IMR-90 (cell line): ENCODE data around the gene HCN2. TPM values are rescaled to one million over a fixed set of nuclear protein-coding genes. Genes with fewer than 3 reads are reported as not detected.

Experiments used
- ATAC-seq: fragments of 200-7000 bp; cut with Tn5 transposase; 2 replicates; pipeline ENCODE4 v1.9.1; 2020; ENCODE audit warnings: low read depth, mild to moderate bottlenecking, moderate library complexity
- BruUV-seq: library from RNA; stranded (reverse); fragments of 400-500 nt; replicated peaks from 2 replicates; lab custom pipeline; 2021; lab: Mats Ljungman, UMichigan
- CTCF ChIA-PET: fragments of 300-600 bp; formaldehyde crosslinking; extraction: SDS; loops from one replicate; lab custom pipeline; 2021; ENCODE audit warnings: antibody characterized with exemption; lab: Yijun Ruan, JAX
- POLR2A ChIA-PET: fragments of 300-600 bp; sonication (Branson Sonifier 250); formaldehyde crosslinking; loops from one replicate; lab custom pipeline; 2022; ENCODE audit warnings: antibody characterized with exemption; ENCODE audit not compliant: unreplicated experiment; lab: Charles Lee
- DNase-seq: peaks from one replicate; pipeline ENCODE4 v3.0.0; 2013
- H2AFZ ChIP-seq: replicated peaks from 2 replicates; pipeline ENCODE3; 2013; ENCODE audit warnings: low read length, mild to moderate bottlenecking; ENCODE audit not compliant: poor library complexity
- H2AK5ac ChIP-seq: 2 replicates; pipeline ENCODE4 v1.6.1; 2013; ENCODE audit warnings: low read depth, low read length, inconsistent platforms
- H2AK9ac ChIP-seq: replicated peaks from 2 replicates; pipeline ENCODE3; 2013; ENCODE audit warnings: mild to moderate bottlenecking, low read depth, low read length, moderate library complexity; ENCODE audit not compliant: poor library complexity
- H2BK120ac ChIP-seq: 2 replicates; pipeline ENCODE4 v1.6.1; 2013; ENCODE audit warnings: low read depth, low read length, inconsistent platforms
- H2BK15ac ChIP-seq: 3 replicates; pipeline ENCODE4 v1.6.1; 2013; ENCODE audit warnings: low read depth, low read length, inconsistent platforms
- H2BK20ac ChIP-seq: 2 replicates; pipeline ENCODE4 v1.6.1; 2013; ENCODE audit warnings: low read depth, mild to moderate bottlenecking, inconsistent platforms, low read length, moderate library complexity
- H2BK5ac ChIP-seq: 2 replicates; pipeline ENCODE4 v1.6.1; 2013; ENCODE audit warnings: mild to moderate bottlenecking, low read depth, low read length, inconsistent platforms; ENCODE audit not compliant: poor library complexity, severe bottlenecking
- H3K14ac ChIP-seq: replicated peaks from 2 replicates; pipeline ENCODE4 v1.6.1; 2013; ENCODE audit warnings: low read depth, low read length, inconsistent platforms
- H3K18ac ChIP-seq: 2 replicates; pipeline ENCODE4 v1.6.1; 2013; ENCODE audit warnings: low read depth, low read length, control low read depth
- H3K23ac ChIP-seq: 2 replicates; pipeline ENCODE4 v1.6.1; 2013; ENCODE audit warnings: low read depth, low read length, inconsistent platforms
- H3K27ac ChIP-seq: 2 replicates; pipeline ENCODE4 v1.5.1; 2013; ENCODE audit warnings: mild to moderate bottlenecking, control low read depth, low read length; ENCODE audit not compliant: insufficient read depth
- H3K27me3 ChIP-seq: 2 replicates; pipeline ENCODE4 v1.6.1; 2013; ENCODE audit warnings: low read length; ENCODE audit not compliant: control insufficient read depth, insufficient read depth
- H3K36me3 ChIP-seq: 2 replicates; pipeline ENCODE4 v1.6.1; 2013; ENCODE audit warnings: low read length, mixed read lengths; ENCODE audit not compliant: control insufficient read depth, insufficient read depth
- H3K4ac ChIP-seq: 2 replicates; pipeline ENCODE4 v1.6.1; 2013; ENCODE audit warnings: low read depth, low read length, inconsistent platforms
- H3K4me1 ChIP-seq: 2 replicates; pipeline ENCODE4 v1.6.1; 2013; ENCODE audit warnings: low read length, mixed read lengths; ENCODE audit not compliant: control insufficient read depth, insufficient read depth
- H3K4me2 ChIP-seq: 2 replicates; pipeline ENCODE4 v1.6.1; 2013; ENCODE audit warnings: low read depth, mild to moderate bottlenecking, control low read depth, low read length, moderate library complexity
- H3K4me3 ChIP-seq: 2 replicates; pipeline ENCODE4 v1.5.1; 2013; ENCODE audit warnings: low read depth, mild to moderate bottlenecking, control low read depth, low read length, moderate library complexity; ENCODE audit not compliant: insufficient read depth
- H3K56ac ChIP-seq: 2 replicates; pipeline ENCODE4 v1.6.1; 2013; ENCODE audit warnings: low read length, inconsistent platforms; ENCODE audit not compliant: insufficient read depth; ENCODE audit errors: extremely low read depth
- H3K79me1 ChIP-seq, 2 experiments: 2 replicates each; pipeline ENCODE4 v1.6.1; 2013; ENCODE audit warnings: low read length in 2 of 2, inconsistent platforms in 1 of 2, low read depth in 1 of 2
- H3K9ac ChIP-seq: 2 replicates; pipeline ENCODE4 v1.6.1; 2013; ENCODE audit warnings: low read depth, low read length, control low read depth
- H3K9me1 ChIP-seq: 2 replicates; pipeline ENCODE4 v1.6.1; 2013; ENCODE audit warnings: low read length, inconsistent platforms; ENCODE audit not compliant: insufficient read depth
- H3K9me3 ChIP-seq: 2 replicates; pipeline ENCODE4 v1.6.1; 2013; ENCODE audit warnings: low read length; ENCODE audit not compliant: control insufficient read depth, insufficient read depth
- H4K20me1 ChIP-seq: 2 replicates; pipeline ENCODE4 v1.6.1; 2013; ENCODE audit warnings: low read length, inconsistent platforms; ENCODE audit not compliant: insufficient read depth
- H4K5ac ChIP-seq: 2 replicates; pipeline ENCODE4 v1.6.1; 2013; ENCODE audit warnings: mild to moderate bottlenecking, low read depth, low read length, control low read depth
- H4K8ac ChIP-seq, 2 experiments: 2 replicates each; pipeline ENCODE4 v1.6.1; 2013; ENCODE audit warnings: low read depth in 2 of 2, low read length in 2 of 2, control low read depth in 1 of 2, inconsistent platforms in 1 of 2
- H4K91ac ChIP-seq: 2 replicates; pipeline ENCODE4 v1.6.1; 2013; ENCODE audit warnings: low read depth, low read length, inconsistent platforms; ENCODE audit not compliant: insufficient read depth
- BHLHE40 ChIP-seq: fragments of 150-350 bp; IDR thresholded peaks from 2 replicates; pipeline ENCODE4 v1.6.1; 2016; ENCODE audit warnings: mild to moderate bottlenecking, low read depth, low read length
- CEBPB ChIP-seq: IDR thresholded peaks from 2 replicates; pipeline ENCODE4 v1.6.1; 2012; ENCODE audit warnings: low read depth, low read length, improper control_type of control experiment
- CHD1 ChIP-seq: IDR thresholded peaks from 2 replicates; pipeline ENCODE4 v1.6.1; 2012; ENCODE audit warnings: low read depth, low read length, improper control_type of control experiment
- CTCF ChIP-seq: conservative IDR thresholded peaks from 2 replicates; pipeline ENCODE4 v1.5.1; 2012; ENCODE audit warnings: mild to moderate bottlenecking, low read depth, low read length, improper control_type of control experiment
- ELK1 ChIP-seq: fragments of 150-350 bp; IDR thresholded peaks from 2 replicates; pipeline ENCODE4 v1.6.1; 2016; ENCODE audit warnings: low read depth, mild to moderate bottlenecking, low read length, moderate library complexity, borderline replicate concordance
- FOS ChIP-seq: fragments of 150-350 bp; IDR thresholded peaks from 2 replicates; pipeline ENCODE4 v1.6.1; 2016; ENCODE audit warnings: low read depth, low read length
- MAFK ChIP-seq: IDR thresholded peaks from 2 replicates; pipeline ENCODE4 v1.6.1; 2012; ENCODE audit warnings: low read depth, low read length, improper control_type of control experiment
- MAZ ChIP-seq: IDR thresholded peaks from 2 replicates; pipeline ENCODE4 v1.6.1; 2012; ENCODE audit warnings: low read depth, mild to moderate bottlenecking, low read length, improper control_type of control experiment, moderate library complexity, borderline replicate concordance
- MXI1 ChIP-seq: IDR thresholded peaks from 2 replicates; pipeline ENCODE4 v1.6.1; 2012; ENCODE audit warnings: low read depth, mild to moderate bottlenecking, low read length, moderate library complexity, borderline replicate concordance
- NFE2L2 ChIP-seq: fragments of 150-350 bp; IDR thresholded peaks from 2 replicates; pipeline ENCODE4 v1.6.1; 2016; ENCODE audit warnings: low read depth, mild to moderate bottlenecking, low read length
- POLR2A ChIP-seq: IDR thresholded peaks from 2 replicates; pipeline ENCODE4 v1.6.1; 2012; ENCODE audit warnings: mild to moderate bottlenecking, low read depth, low read length
- RAD21 ChIP-seq: IDR thresholded peaks from 2 replicates; pipeline ENCODE4 v1.6.1; 2012; ENCODE audit warnings: low read length, improper control_type of control experiment
- RCOR1 ChIP-seq: IDR thresholded peaks from 2 replicates; pipeline ENCODE4 v1.6.1; 2012; ENCODE audit warnings: mild to moderate bottlenecking, low read length, improper control_type of control experiment; ENCODE audit not compliant: insufficient replicate concordance
- RFX5 ChIP-seq: IDR thresholded peaks from 2 replicates; pipeline ENCODE4 v1.8.0; 2012; ENCODE audit warnings: low read depth, mild to moderate bottlenecking, low read length, moderate library complexity
- SMC3 ChIP-seq: fragments of 150-350 bp; IDR thresholded peaks from 2 replicates; pipeline ENCODE4 v1.6.1; 2016; ENCODE audit warnings: low read depth, mild to moderate bottlenecking, antibody characterized with exemption, low read length, moderate library complexity
- USF2 ChIP-seq: fragments of 150-350 bp; IDR thresholded peaks from 2 replicates; pipeline ENCODE4 v1.6.1; 2017; ENCODE audit warnings: mild to moderate bottlenecking, antibody characterized with exemption, low read length, low read depth
- WGBS, 2 experiments: methylation state at CpG; one replicate each; pipeline versions ENCODE4 v1.1.5 to v1.1.7; 2013; ENCODE audit warnings: missing lambda C conversion rate in 2 of 2; ENCODE audit not compliant: insufficient read length in 1 of 2; ENCODE audit errors: extremely low coverage in 2 of 2; 5-methylcytosine and 5-hydroxymethylcytosine counted together
- dilution Hi-C: fragments of 300-500 bp; cut with HindIII; formaldehyde crosslinking; loops from one replicate; pipeline ENCODE4 v1.14.3; 2018; ENCODE audit warnings: low sequenced_read_pairs; ENCODE audit not compliant: unreplicated experiment
- in situ Hi-C: fragments of 300-500 bp; cut with MboI; formaldehyde crosslinking; loops from 3 replicates; pipeline ENCODE4 v1.14.3; 2019; ENCODE audit warnings: low sequenced_read_pairs, inconsistent platforms, mixed read lengths
- intact Hi-C: fragments of 100-400 bp; cut with micrococcal nuclease; formaldehyde crosslinking; loops from 2 replicates; pipeline ENCODE4 v1.10.0; 2022
- polyA plus RNA-seq, 3 experiments: library from polyadenylated mRNA; depleted of rRNA; stranded (reverse); fragments of >200 nt; gene quantifications; 2 replicates each; pipeline ENCODE4 v1.2.3, GENCODE V29; 2012; ENCODE audit warnings: low replicate concordance in 1 of 3
- total RNA-seq: library from RNA; depleted of rRNA; stranded (reverse); fragments of >200 nt; gene quantifications from 2 replicates; pipeline ENCODE4 v1.2.3, GENCODE V29; 2012

HCN2 gene
- total and polyA plus RNA-seq, 2 of the 4 experiments (the other 2 are of a cell fraction): 0.72 to 2.6 TPM

- DNase-seq (no peak), ATAC-seq (no peak)
- no peaks in the 10 kb centered on the region; a peak in 1 of 4 replicates for H3K79me1 ChIP-seq
- peaks cover 3% of the 10 kb centered on the region for H4K20me1 ChIP-seq
- H2BK5ac ChIP-seq: no peak overlapping the region
- no TSS peak for BruUV-seq
- no peak overlapping the region for H3K4ac ChIP-seq
- CTCF ChIA-PET: no interaction called here
- no peak overlapping the region for H4K8ac ChIP-seq
- H2BK120ac ChIP-seq: no peak overlapping the region
- H3K9ac ChIP-seq: no peak overlapping the region
- H3K18ac ChIP-seq: no peak overlapping the region
- no peak overlapping the region for H2BK15ac ChIP-seq
- 97% methylated on average over 28 of the region's 37 CpGs; no CpG with 5 or more reads in 1 of the 2 experiments for WGBS, 2 experiments
- H3K14ac ChIP-seq: no peak overlapping the region
- in situ Hi-C loops: no loop called here
- TF ChIP-seq USF2: no peak
- TF ChIP-seq SMC3: no peak
- no peak for TF ChIP-seq NFE2L2
- TF ChIP-seq POLR2A: no peak
- TF ChIP-seq MAFK: no peak
- no peak for TF ChIP-seq FOS
- TF ChIP-seq CHD1: no peak
- TF ChIP-seq RCOR1: no peak
- no peak for TF ChIP-seq RFX5
- TF ChIP-seq MAZ: no peak
- TF ChIP-seq ELK1: no peak
- TF ChIP-seq BHLHE40: no peak
- no peak for TF ChIP-seq CTCF
- no peak for TF ChIP-seq MXI1
- TF ChIP-seq RAD21: no peak
- no peak for TF ChIP-seq CEBPB
- no peak overlapping the region for H4K91ac ChIP-seq
- H2AK9ac ChIP-seq: no peak overlapping the region
- no peak overlapping the region for H2BK20ac ChIP-seq
- intact Hi-C loops: no loop called here
- POLR2A ChIA-PET: no interaction called here
- H3K9me3 ChIP-seq: no peaks in the 10 kb centered on the region
- no peak overlapping the region for H2AK5ac ChIP-seq
- H3K4me2 ChIP-seq: no peak overlapping the region
- no peaks in the 10 kb centered on the region for H3K9me1 ChIP-seq
- no peaks in the 10 kb centered on the region for H3K27me3 ChIP-seq
- H3K36me3 ChIP-seq: peaks cover 40% of the 10 kb centered on the region
- H3K4me3 ChIP-seq: no peak overlapping the region
- no peak overlapping the region for H2AFZ ChIP-seq
- dilution Hi-C loops: no loop called here
- no peak overlapping the region for H3K23ac ChIP-seq
- no peak overlapping the region for H3K56ac ChIP-seq
- H4K5ac ChIP-seq: no peak overlapping the region
- H3K4me1 ChIP-seq: no peaks in the 10 kb centered on the region
- H3K27ac ChIP-seq: no peak overlapping the region
These were observed 33.0 kb downstream of the HCN2 start for GRCh38 chr19:622666-623065.
